Inflammatory macrophage treated with lipopolysaccharide for 1 hour (primary cell): ENCODE data around the gene STUB1.

ENCODE experiments used
- DNase-seq, 2 donors: peaks; one replicate each; pipeline ENCODE4 v3.0.0-alpha.2; 2020 to 2022

The STUB1 gene

GRCh38 chr16:726438-727290 is 46.5 kb downstream of the STUB1 start, which contains the start of the genes CCDC78 and HAGHL:
TSS of gene CCDC78 (minus strand) at chr16:726443. CDS start at chr16:726367, 76 bp downstream.
TSS of gene HAGHL (plus strand) at chr16:727106. CDS start at chr16:727510, 404 bp downstream.
- DNase-seq: peak; percentile 16 to 42

GRCh38 chr16:727291-727977 is 47.2 kb downstream of the STUB1 start:
- DNase-seq: peak; percentile 31 to 55

- peak; percentile 27 to 56 for DNase-seq
Observed at GRCh38 chr16:728131-728889, 48.1 kb downstream of the STUB1 start.

GRCh38 chr16:728890-729744 is 48.9 kb downstream of the STUB1 start:
- no peak for DNase-seq

GRCh38 chr16:729768-730665 is 49.8 kb downstream of the STUB1 start:
- DNase-seq: no peak

GRCh38 chr16:730666-731509 is 50.7 kb downstream of the STUB1 start:
- no peak for DNase-seq

GRCh38 chr16:732332-732731 is 52.1 kb downstream of the STUB1 start:
- no peak for DNase-seq
